DMS 273 (cell line): ENCODE measurements around the gene ADPRHL1.
A peak's percentile ranks its signal among the peaks of the same experiment; 100 is the strongest.
"Not testable (repeated sequence)": the region's sequence is repeated elsewhere in the genome, so short reads cannot be mapped to it uniquely, and the experiment has no call there.

ENCODE experiments used
- DNase-seq: peaks from one replicate; lab custom pipeline; 2025; ENCODE audit not compliant: unreplicated experiment; lab: John Stamatoyannopoulos, UW

The ADPRHL1 gene

GRCh38 chr13:113479179-113479578 lies 25.9 kb upstream of the ADPRHL1 start:
- DNase-seq = no peak

- DNase-seq = no peak
Measured at GRCh38 chr13:113477724-113478123, 24.4 kb upstream of the ADPRHL1 start.

DNA sequence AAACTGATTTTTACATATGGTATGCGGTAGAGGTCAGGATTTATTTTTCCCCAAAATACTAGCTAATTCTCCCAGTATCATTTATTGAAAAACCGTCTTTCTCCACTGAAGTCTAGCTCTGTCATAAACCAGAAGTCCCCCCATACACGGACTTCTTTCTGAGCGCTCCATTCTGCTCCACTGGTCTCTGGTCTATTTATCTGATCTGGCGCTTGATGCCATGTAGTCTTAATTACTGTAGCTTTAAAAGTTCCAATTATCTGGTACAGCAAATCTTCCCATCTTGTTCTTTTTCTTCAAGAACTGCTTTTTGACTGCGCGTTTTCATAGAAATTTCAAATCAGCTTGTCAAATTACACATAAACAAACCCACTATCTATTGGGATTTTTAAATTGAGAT lies 23.5 kb upstream of the ADPRHL1 start:
- no peak for DNase-seq

DNA sequence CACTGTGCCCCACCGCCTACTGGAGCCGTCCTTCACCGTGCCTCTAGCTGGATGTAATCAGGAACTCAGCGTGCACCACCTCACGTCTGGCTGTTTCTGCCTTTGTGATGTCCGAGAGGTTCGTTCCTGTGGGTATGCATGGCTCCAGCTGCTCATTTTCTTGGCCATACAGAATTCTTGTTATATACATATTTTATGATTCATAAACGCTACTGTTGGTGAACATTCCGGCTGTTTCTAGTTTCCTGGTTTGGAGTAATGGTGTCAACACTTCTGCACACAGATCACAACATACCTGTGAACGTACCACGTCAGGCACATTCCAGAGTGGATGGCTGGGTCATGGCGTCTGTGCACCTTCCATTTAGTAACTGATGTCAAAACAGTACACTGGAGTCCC lies 22.6 kb upstream of the ADPRHL1 start:
- no peak for DNase-seq

DNA sequence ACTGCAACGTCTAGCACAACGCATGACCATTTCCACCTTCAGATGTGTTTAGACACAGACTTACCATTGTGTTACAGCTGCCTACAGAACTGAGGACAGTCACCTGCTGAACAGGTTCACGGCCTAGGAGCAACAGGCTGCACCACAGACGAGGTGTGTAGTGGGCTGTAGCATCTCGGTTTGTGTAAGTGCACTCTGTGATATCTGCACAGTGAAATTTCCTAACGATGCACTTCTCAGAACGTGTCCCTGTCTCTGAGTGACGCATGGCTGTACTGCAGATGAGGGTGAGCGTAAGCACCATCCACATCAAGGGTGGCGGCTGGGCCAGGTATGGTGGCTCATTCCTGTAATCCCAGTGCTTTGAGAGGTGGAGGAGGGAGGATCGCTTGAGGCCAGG lies 22.0 kb upstream of the ADPRHL1 start:
- no peak for DNase-seq

DNA sequence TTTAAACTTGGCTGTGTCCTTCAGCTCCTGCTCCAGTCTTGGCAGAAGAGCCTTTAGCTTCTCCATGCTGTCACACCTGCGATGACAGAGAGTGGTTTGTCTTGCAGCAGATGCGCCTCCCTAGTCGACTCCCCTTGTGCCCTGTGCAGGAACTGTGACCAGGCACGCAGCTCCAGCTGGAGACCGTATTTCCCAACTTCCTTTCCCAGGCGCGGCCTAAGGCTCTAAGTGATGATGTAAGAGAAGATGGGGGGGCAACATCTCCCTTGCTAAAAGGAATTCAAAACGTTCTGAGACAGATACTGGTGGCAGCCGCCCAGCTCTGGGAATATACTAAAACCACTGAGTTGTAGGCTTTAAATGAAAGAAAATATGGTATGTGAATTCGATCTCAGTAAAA lies 20.9 kb upstream of the ADPRHL1 start:
- no peak for DNase-seq

DNA sequence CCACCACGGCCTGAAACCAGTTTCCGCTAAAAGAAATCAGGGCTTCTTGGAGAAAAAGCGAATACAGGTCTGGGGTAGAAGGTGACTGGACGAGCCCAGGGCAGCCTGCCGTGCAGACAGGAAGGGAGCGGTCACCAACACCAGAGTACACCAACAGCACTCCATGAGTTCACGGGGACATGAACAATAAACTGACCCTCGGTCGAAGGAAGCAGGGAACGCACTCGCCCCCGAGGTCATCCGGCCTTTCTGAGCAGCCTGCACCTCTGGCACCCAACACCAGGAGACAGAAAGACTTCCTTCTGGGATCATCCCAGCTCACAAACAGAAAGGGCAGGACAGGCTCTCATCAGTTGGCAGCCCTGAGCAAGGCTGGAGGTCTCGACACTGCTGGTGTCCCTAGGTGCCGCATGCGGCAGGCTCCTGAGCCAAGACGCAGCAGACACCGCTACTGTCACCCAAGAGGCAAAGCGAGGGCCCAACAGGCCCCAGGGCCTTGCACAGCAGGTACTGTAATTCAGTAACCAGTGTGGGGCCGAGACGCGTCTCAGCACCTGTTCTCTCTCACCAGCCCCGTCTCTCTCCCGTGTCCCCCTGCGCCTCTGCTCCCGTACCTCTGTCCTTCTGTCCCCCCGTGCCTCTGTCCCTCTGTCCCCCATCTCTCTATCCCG lies 19.2 kb upstream of the ADPRHL1 start:
- DNase-seq = no peak

DNA sequence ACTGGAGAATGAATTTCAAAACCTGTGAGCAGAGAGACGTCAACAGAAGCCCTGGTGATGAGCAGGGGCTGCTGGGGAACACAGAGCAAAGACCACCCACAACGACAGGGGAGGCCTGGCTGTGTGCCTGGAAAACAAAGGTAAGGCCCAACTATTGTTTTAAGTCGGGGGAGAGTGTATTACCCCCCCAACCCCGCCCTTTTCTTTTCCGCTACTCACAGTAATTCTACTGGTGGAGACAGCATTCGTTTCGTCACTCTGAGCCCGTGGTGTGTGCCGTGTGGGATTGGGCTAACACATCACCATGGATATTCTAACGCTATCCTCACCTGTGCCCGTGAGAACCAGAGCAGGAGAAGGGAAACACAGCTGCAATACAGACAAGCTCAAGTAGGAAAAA lies 18.6 kb upstream of the ADPRHL1 start:
- no peak for DNase-seq

DNA sequence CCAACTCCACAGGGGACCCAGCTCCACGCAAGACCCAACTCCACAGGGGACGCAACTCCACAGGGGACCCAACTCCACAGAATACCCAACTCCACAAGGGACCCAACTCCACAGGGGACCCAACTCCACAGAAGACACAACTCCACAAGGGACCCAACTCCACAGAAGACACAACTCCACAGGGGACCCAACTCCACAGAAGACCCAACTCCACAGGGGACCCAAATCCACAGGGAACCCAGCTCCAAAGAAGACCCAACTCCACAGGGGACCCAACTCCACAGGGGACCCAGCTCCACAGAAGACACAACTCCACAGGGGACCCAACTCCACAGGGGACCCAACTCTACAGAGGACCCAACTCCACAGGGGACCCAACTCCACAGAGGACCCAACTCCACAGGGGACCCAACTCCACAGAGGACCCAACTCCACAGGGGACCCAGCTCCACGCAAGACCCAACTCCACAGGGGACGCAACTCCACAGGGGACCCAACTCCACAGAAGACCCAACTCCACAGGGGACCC lies 17.4 kb upstream of the ADPRHL1 start:
- DNase-seq = not testable (repeated sequence)

- no peak for DNase-seq
Measured at GRCh38 chr13:113470073-113470472, 16.8 kb upstream of the ADPRHL1 start.

GRCh38 chr13:113469582-113469981 lies 16.3 kb upstream of the ADPRHL1 start:
- no peak for DNase-seq

DNA sequence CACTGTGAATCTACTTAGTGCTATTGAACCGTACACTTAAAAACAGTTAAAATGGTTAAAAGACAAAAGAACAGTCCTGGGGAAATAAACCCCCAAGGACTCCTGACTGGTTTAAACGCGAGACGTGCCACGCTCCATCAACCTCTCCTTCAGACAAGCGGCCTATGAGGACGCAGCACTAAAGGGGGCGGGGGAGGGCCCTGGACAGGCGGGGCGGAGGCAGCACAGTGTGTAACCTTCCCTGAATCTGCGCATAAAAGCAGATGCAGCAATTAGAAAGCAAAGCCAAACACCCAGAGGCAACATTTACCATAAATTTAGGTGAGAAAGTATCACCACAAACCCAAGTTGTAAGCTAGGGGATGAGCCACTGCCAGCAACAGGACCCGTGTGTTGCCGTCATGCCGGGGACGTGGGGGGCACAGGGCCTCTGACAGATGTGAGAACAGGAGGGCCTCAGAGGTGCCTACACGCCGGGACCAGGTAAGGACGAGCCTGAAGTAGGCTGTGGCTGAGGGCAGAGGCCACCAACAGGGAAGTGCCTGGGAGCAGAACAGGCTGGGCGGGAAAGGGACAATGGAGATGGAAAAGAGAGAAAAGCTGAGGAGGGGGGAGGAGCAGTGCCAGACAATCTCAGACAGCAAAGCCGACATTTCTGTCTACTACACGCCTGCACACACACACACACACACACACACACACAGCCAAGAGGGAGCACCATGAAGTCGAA lies 15.3 kb upstream of the ADPRHL1 start:
- DNase-seq = no peak

DNA sequence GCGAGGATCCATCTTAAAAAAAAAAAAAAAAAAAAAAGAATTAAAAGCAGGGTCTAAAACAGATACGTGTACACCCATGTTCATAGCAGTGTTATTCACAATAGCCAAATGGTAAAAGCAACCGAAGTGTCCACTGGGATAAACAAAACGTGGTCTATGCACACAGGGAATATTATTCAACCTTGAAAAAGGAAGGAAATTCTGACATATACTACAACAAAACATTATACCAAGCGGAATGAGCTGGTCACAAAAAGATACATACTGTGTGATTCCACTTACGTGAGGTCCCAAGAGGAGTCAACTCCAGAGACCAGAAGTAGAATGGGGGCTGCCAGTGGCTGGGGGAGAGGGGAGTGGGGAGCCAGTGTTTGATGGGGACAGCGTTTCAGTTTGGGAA lies 14.7 kb upstream of the ADPRHL1 start:
- DNase-seq = no peak

GRCh38 chr13:113466383-113466782 lies 13.1 kb upstream of the ADPRHL1 start:
- DNase-seq = no peak

DNA sequence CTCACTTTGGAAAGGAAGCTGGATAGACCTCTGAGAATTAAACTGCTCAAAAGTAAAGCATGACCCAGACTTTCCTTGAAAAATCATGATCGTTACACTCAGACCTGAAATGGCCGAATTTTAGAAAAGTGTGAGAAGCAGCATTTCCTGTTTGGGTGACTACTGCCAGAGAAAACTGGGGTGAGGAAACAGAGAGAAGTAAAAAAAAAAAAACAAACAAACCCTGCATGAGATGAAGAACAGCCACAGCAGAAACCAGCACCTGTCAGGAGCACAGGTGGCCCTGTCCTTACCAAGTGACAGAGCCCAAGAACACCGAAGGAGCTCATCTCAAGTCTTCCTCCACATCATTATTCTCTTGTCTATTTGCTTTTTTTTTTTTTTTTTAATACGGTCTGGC lies 12.0 kb upstream of the ADPRHL1 start:
- DNase-seq = no peak

DNA sequence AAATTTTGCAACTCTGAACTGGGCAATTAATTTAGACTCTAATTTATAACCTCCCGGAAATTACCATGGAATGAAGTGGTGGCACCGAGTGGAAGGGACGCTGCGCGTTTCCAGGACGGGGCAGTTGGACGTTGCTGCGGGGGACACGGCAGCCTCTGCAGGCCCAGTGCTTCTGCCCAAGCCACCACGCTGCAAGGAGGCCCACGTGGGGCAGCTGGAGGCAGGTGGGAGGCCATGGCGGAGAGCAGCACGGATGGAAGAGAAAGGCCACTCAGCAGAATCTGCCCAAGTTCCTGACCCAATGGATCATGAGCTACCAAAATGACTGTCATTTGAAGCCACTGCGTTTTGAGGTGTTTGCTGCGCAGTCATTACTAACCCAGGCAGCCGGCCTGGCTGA lies 11.2 kb upstream of the ADPRHL1 start:
- no peak for DNase-seq

- DNase-seq = no peak
Measured at GRCh38 chr13:113461022-113461751, 7.9 kb upstream of the ADPRHL1 start.

DNA sequence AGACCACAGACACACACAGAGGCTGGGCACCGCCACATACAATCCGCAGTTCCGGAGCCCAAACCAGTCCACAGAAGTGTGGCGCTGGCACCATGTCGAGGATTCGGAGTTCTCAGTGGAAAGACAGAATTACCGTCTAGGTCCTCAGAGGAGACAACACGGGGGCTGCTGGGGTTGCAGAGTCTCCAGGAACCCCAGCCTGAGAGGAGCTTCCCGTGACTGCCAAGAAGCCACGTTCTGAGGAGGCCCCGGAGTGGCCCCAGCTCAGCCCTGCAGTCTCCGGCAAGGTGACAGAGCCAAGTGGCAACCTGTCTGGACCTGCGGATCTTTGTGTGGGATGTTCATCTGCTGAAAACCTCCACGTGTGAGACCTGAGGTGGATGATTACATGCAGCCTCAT lies 7.3 kb upstream of the ADPRHL1 start:
- DNase-seq = no peak

DNA sequence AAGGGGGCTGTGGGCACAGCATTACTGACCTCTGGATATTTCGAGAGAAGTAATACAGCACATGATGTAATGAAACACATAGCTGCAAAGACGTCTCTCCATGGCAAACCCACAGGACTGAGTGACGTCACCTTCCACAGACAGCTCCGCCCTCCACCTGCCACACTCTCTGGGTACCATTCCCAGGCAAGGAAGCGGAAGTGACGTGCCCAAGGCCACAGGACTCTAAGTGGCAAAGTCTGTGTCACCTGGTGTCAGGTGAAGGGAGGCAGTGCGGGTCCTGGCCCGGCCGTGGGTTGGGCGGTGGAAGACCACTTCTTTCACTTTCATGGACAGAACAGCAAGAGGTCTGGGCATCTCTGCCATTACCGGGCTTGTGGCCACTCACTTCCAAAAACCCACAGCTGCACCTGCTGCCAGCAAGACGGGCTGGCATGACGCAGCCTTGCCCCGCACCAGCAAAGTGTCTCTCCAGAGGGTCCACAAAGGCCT lies 6.8 kb upstream of the ADPRHL1 start:
- DNase-seq = no peak

- DNase-seq = peak; percentile 33
Measured at GRCh38 chr13:113458253-113459065, 5.2 kb upstream of the ADPRHL1 start.

- no peak for DNase-seq
Measured at GRCh38 chr13:113457510-113457909, 4.2 kb upstream of the ADPRHL1 start.
